ENCODE measurements around the gene KLK11. TPM values are rescaled to one million over a fixed set of nuclear protein-coding genes. Genes with fewer than 3 reads are reported as not detected.

KLK11 gene
- total RNA-seq, 6 donors from 2014 or later: 13.3 to 37.7 (median 22.9) TPM

DNA sequence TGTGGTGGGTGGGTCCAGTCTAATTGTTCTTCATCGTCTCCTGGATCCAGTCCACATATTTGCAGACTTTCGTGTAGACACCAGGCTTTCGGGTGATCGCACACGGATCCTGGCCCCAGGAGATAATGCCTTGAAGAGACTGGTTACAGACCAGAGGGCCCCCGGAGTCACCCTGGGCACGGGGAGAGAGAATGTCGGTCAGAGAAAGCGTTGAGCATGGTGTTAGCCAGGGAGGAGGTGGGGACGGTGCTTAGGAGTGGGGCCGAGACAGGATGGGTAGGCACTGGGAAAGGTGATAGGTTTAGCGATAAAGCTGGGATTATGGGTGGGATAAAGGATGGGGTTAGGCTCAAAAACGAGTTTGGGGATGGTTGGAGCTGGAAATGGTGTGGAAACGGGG is 3.9 kb downstream of the KLK11 start:
- ATAC-seq (ENCODE audit: low FRiP score in 2 of 2) (no peak), DNase-seq (no peak)
- H3K4me3 ChIP-seq: no peak overlapping the region
- H3K27me3 ChIP-seq: peaks cover 0 to 22% (median 9%) of the 10 kb centered on the region in 4 donors
- peaks cover 0 to 27% (median 14%) of the 10 kb centered on the region in 4 donors for H3K4me1 ChIP-seq
- no peaks in the 10 kb centered on the region for H3K9me3 ChIP-seq
- WGBS, 2 donors: 47 to 51% methylated on average over 14 of the region's 14 CpGs
- H3K36me3 ChIP-seq: no peaks in the 10 kb centered on the region
- TF ChIP-seq POLR2A (IDR thresholded peaks at IDR 0.05) (no peak), POLR2AphosphoS5 (IDR thresholded peaks at IDR 0.05) (no peak), EP300 (IDR thresholded peaks at IDR 0.05) (no peak)
- TF ChIP-seq, protein P1, sequence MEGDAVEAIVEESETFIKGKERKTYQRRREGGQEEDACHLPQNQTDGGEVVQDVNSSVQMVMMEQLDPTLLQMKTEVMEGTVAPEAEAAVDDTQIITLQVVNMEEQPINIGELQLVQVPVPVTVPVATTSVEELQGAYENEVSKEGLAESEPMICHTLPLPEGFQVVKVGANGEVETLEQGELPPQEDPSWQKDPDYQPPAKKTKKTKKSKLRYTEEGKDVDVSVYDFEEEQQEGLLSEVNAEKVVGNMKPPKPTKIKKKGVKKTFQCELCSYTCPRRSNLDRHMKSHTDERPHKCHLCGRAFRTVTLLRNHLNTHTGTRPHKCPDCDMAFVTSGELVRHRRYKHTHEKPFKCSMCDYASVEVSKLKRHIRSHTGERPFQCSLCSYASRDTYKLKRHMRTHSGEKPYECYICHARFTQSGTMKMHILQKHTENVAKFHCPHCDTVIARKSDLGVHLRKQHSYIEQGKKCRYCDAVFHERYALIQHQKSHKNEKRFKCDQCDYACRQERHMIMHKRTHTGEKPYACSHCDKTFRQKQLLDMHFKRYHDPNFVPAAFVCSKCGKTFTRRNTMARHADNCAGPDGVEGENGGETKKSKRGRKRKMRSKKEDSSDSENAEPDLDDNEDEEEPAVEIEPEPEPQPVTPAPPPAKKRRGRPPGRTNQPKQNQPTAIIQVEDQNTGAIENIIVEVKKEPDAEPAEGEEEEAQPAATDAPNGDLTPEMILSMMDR (IDR thresholded peaks at IDR 0.05): no peak
- H3K27ac ChIP-seq: no peak overlapping the region

DNA sequence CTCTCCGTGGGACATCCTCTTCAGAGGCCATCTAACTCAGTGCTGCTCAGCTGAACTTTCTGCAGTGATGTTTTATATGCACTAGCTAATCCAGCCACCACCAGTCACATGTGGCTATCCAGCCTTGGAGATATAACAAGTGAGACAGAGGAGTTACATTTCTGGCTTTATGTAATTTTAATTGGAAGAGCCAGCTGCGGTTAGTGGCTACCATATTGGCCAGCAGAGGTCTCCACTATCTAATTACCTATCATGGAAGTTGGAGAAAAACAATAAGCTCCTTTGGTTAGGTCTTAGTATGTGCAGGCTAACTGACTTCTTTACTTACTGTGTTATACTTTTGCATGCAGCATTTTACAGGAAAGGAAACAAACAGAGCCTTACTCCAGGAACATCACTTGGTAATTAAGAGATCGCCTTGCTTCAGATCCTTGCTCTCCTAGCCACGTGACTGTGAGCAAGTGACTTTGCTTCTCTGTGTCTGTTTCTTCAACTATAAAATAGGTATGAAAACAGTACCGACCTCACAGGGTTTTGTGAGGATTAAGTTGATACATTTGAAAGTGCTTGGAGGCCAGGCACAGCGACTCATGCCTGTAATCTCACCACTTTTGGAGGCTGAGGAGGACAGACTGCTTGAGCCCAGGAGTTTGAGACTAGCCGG is 5.3 kb downstream of the KLK11 start:
- H3K4me3 ChIP-seq: no peak overlapping the region
- ATAC-seq (ENCODE audit: low FRiP score in 2 of 2) (peak in 1 of 2 donors; percentile 46), DNase-seq (no peak)
- TF ChIP-seq, protein P1 (IDR thresholded peaks at IDR 0.05): peak; percentile 29 to 66 (median 53)
- no peak for TF ChIP-seq POLR2A (IDR thresholded peaks at IDR 0.05)
- H3K36me3 ChIP-seq: no peaks in the 10 kb centered on the region
- no peak overlapping the region for H3K27ac ChIP-seq
- 39 to 41% methylated on average over 7 of the region's 7 CpGs for WGBS, 2 donors
- peaks cover 0 to 27% (median 12%) of the 10 kb centered on the region in 4 donors for H3K27me3 ChIP-seq
- H3K4me1 ChIP-seq: peaks cover 8 to 39% (median 21%) of the 10 kb centered on the region in 4 donors
- H3K9me3 ChIP-seq: no peaks in the 10 kb centered on the region

DNA sequence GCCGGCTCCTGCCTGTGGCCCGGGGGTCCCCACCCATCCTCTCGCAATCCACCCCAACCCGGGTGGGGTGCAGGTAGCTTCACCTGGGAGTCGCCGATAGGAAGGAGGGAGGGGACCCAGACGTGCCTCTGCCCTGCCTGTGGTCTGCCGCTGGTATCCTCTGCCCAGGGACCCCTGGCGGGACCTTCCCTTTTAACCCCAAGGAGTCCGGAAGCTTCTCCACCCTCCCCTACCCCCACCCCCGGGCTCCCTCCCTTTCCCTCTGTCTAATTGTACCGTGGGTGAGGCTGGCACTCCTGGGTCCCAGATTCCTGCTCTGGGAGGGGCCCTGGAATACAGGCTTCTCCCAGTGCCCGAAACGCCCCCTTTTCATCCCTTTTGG is 6.9 kb downstream of the KLK11 start, which contains the start of gene KLK10:
Gene KLK10 (minus strand): TSS at position 166 of the 382 bp plus-strand sequence. CDS start 579 bp downstream, outside the sequence.
- H3K4me3 ChIP-seq: peak within 1 kb of the TSS; percentile 13 to 48 (median 34)
- DNase-seq (peak in 1 of 2 donors; percentile 32), ATAC-seq (ENCODE audit: low FRiP score in 2 of 2) (no peak)
- 0 to 5% methylated on average over 3 to 10 of the region's 14 CpGs for whole genome bisulfite sequencing, 2 donors
- peak within 1 kb of the TSS; percentile 37 to 74 (median 53) for H3K27ac ChIP-seq
- H3K9me3 ChIP-seq: no peaks in the 10 kb centered on the region
- TF ChIP-seq POLR2A (IDR thresholded peaks at IDR 0.05) (no peak), POLR2AphosphoS5 (IDR thresholded peaks at IDR 0.05) (no peak), EP300 (IDR thresholded peaks at IDR 0.05) (no peak)
- TF ChIP-seq, protein P1 (IDR thresholded peaks at IDR 0.05): no peak
- H3K4me1 ChIP-seq: peaks cover 8 to 39% (median 20%) of the 10 kb centered on the region in 4 donors
- H3K27me3 ChIP-seq: peaks cover 0 to 27% (median 12%) of the 10 kb centered on the region in 4 donors
- no peaks in the 10 kb centered on the region for H3K36me3 ChIP-seq

DNA sequence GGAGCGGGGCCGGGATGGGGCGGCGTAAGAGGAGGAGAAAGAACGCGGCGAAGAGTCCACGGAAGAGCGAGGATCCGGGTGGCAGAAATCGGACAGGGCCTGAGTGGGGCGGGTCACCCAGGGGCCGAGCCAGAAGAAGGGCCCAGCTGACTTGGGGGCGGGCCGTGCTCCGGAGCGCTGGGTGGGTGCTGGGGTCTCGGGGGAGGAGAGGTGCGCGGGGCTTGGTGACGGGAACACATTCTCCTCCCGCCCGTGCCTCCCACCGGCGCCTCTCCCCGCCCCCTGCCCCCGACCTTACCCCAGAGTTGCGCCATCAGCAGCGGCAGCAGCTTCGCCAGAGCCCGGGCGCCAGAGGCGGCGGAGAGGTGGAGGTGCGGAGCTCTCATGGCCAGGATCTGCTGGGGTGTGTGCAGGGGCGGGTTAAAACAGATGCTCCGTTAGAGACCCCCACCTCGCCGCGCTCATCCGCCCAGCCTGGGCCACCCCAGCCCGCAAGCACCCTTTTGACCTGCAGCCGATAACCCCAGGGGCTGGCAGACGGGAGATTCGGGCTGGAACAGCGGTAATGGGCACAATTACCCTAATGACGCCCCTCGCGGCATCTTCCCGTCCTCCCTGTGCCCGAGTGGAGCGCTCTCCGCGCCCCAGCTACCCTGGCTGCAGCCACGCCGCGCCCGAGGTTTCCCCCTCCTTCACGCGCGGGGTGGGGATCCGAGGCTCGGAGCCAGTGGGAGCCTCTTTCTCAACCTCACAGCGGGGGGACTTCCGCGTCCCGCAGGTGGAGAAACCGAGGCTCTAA is 7.5 kb downstream of the KLK11 start:
- H3K27ac ChIP-seq: peak overlapping the region; percentile 37 to 74 (median 53)
- H3K4me1 ChIP-seq: peaks cover 8 to 39% (median 20%) of the 10 kb centered on the region in 4 donors
- ATAC-seq (ENCODE audit: low FRiP score in 2 of 2): peak; percentile 18 to 66
- DNase-seq: peak; percentile 26 to 81
- H3K9me3 ChIP-seq: no peaks in the 10 kb centered on the region
- TF ChIP-seq EP300 (IDR thresholded peaks at IDR 0.05) (no peak), POLR2AphosphoS5 (IDR thresholded peaks at IDR 0.05) (no peak), POLR2A (IDR thresholded peaks at IDR 0.05) (peak in 1 of 4 donors; percentile 24)
- TF ChIP-seq, protein P1 (IDR thresholded peaks at IDR 0.05): no peak
- WGBS, 2 donors: 1 to 5% methylated on average over 14 to 35 of the region's 68 CpGs
- H3K27me3 ChIP-seq: peaks cover 0 to 27% (median 12%) of the 10 kb centered on the region in 4 donors
- H3K36me3 ChIP-seq: no peaks in the 10 kb centered on the region
- H3K4me3 ChIP-seq: peak overlapping the region; percentile 13 to 48 (median 34)

All from upper lobe of left lung (tissue), 6 donors.